Panc1 (cell line): Measurements from ENCODE around the gene MIA2. TPM values are rescaled to one million over a fixed set of nuclear protein-coding genes. Genes with fewer than 3 reads are reported as not detected.

ENCODE experiments used
- ATAC-seq: fragments of 200-7000 bp; cut with Tn5 transposase; 2 replicates; pipeline ENCODE4 v1.9.1; 2020; ENCODE audit warnings: mild to moderate bottlenecking, moderate library complexity
- BruUV-seq: library from RNA; stranded (reverse); fragments of 400-500 nt; replicated peaks from 2 replicates; lab custom pipeline; 2021; lab: Mats Ljungman, UMichigan
- CTCF ChIA-PET: fragments of 300-600 bp; sonication (Branson Sonifier 250); formaldehyde crosslinking; loops from one replicate; lab custom pipeline; 2022; ENCODE audit warnings: antibody characterized with exemption; lab: Charles Lee
- POLR2A ChIA-PET: fragments of 300-600 bp; sonication (Branson Sonifier 250); formaldehyde crosslinking; loops from one replicate; lab custom pipeline; 2022; ENCODE audit warnings: antibody characterized with exemption; lab: Charles Lee
- DNase-seq: peaks from one replicate; pipeline ENCODE4 v3.0.0-alpha.2; 2010; ENCODE audit warnings: low read depth, low spot score
- H3K27ac ChIP-seq: 2 replicates; pipeline ENCODE4 v1.5.1; 2011; ENCODE audit warnings: mild to moderate bottlenecking, low read length, inconsistent platforms
- H3K27me3 ChIP-seq: fragments of 200-500 bp; sonication (Bioruptor generic); 2 replicates; pipeline ENCODE4 v1.6.0; 2014; ENCODE audit warnings: low read length, inconsistent platforms; ENCODE audit not compliant: control insufficient read depth, insufficient read depth
- H3K36me3 ChIP-seq: fragments of 200-500 bp; sonication (Bioruptor generic); 2 replicates; pipeline ENCODE4 v1.5.1; 2014; ENCODE audit warnings: inconsistent platforms, mild to moderate bottlenecking, low read length, moderate library complexity; ENCODE audit not compliant: control insufficient read depth, insufficient read depth
- H3K4me1 ChIP-seq: 2 replicates; pipeline ENCODE4 v1.5.1; 2011; ENCODE audit warnings: inconsistent platforms, mild to moderate bottlenecking, low read length, moderate library complexity; ENCODE audit not compliant: control insufficient read depth, insufficient read depth
- H3K4me3 ChIP-seq, 2 experiments: 2 replicates each; pipeline ENCODE4 v1.5.1; 2011 to 2012; ENCODE audit warnings: low read depth in 2 of 2, low read length in 2 of 2, mild to moderate bottlenecking in 2 of 2, inconsistent platforms in 1 of 2, moderate library complexity in 1 of 2
- H3K9me3 ChIP-seq: fragments of 200-500 bp; sonication (Bioruptor generic); 2 replicates; pipeline ENCODE4 v1.5.1; 2014; ENCODE audit warnings: low read depth, mild to moderate bottlenecking, inconsistent platforms, low read length, moderate library complexity; ENCODE audit not compliant: control insufficient read depth, insufficient read depth
- POLR2AphosphoS5 ChIP-seq: IDR thresholded peaks from 2 replicates; pipeline ENCODE4 v1.6.1; 2012; ENCODE audit warnings: mild to moderate bottlenecking, low read depth, low read length, moderate library complexity
- SIN3A ChIP-seq: IDR thresholded peaks from 2 replicates; pipeline ENCODE4 v1.6.1; 2012; ENCODE audit warnings: low read depth, mild to moderate bottlenecking, low read length, moderate library complexity, borderline replicate concordance; ENCODE audit not compliant: insufficient read depth
- TCF7L2 ChIP-seq: IDR thresholded peaks from 2 replicates; pipeline ENCODE4 v1.6.1; 2011; ENCODE audit warnings: mild to moderate bottlenecking, low read depth, low read length, inconsistent platforms
- in situ Hi-C: cut with HindIII; loops from 2 replicates; pipeline ENCODE4 v1.10.0; 2016; ENCODE audit warnings: low sequenced_read_pairs, low pct_unique_long_range_greater_than_20kb
- intact Hi-C: fragments of 100-400 bp; cut with micrococcal nuclease; formaldehyde crosslinking; loops from one replicate; pipeline ENCODE4 v1.10.0; 2022; ENCODE audit not compliant: unreplicated experiment
- total RNA-seq: library from RNA; stranded (reverse); gene quantifications from one replicate; pipeline ENCODE4 v1.2.1, GENCODE V29; 2021; ENCODE audit not compliant: unreplicated experiment
- TF ChIP-seq, protein P1 (sequence below): fragments of 450-650 bp; IDR thresholded peaks from 2 replicates; pipeline ENCODE4 v1.5.1; 2017; ENCODE audit warnings: mild to moderate bottlenecking
- TF ChIP-seq, protein P2 (sequence below), 2 experiments: IDR thresholded peaks; 2 replicates each; pipeline ENCODE4 v1.6.1; 2011 to 2012; ENCODE audit warnings: low read depth in 2 of 2, control low read depth in 1 of 2, low read length in 1 of 2, mild to moderate bottlenecking in 1 of 2, moderate library complexity in 1 of 2; ENCODE audit not compliant: insufficient read depth in 1 of 2

Gene MIA2
- total RNA-seq, 1 experiment from 2014 or later = 19.2 TPM

- H3K27me3 ChIP-seq = no peaks in the 10 kb centered on the region
- ChIA-PET CTCF (no interaction called here), POLR2A (no interaction called here)
- H3K9me3 ChIP-seq = no peaks in the 10 kb centered on the region
- BruUV-seq = no TSS peak
- ATAC-seq (no peak), DNase-seq (no peak)
- intact Hi-C loops = no loop called here
- no peaks in the 10 kb centered on the region for H3K36me3 ChIP-seq
- peaks cover 4% of the 10 kb centered on the region; the same call in 1 of the 2 replicates for H3K4me1 ChIP-seq
- in situ Hi-C loops = no loop called here
- H3K27ac ChIP-seq = no peak overlapping the region
- TF ChIP-seq TCF7L2 = no peak
- TF ChIP-seq, protein P1, sequence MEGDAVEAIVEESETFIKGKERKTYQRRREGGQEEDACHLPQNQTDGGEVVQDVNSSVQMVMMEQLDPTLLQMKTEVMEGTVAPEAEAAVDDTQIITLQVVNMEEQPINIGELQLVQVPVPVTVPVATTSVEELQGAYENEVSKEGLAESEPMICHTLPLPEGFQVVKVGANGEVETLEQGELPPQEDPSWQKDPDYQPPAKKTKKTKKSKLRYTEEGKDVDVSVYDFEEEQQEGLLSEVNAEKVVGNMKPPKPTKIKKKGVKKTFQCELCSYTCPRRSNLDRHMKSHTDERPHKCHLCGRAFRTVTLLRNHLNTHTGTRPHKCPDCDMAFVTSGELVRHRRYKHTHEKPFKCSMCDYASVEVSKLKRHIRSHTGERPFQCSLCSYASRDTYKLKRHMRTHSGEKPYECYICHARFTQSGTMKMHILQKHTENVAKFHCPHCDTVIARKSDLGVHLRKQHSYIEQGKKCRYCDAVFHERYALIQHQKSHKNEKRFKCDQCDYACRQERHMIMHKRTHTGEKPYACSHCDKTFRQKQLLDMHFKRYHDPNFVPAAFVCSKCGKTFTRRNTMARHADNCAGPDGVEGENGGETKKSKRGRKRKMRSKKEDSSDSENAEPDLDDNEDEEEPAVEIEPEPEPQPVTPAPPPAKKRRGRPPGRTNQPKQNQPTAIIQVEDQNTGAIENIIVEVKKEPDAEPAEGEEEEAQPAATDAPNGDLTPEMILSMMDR = no peak
- no peak overlapping the region for H3K4me3 ChIP-seq
Measured at GRCh38 chr14:39372656-39373055, 138.9 kb downstream of the MIA2 start.

- H3K27ac ChIP-seq = no peak overlapping the region
- ATAC-seq (no peak), DNase-seq (no peak)
- in situ Hi-C loops = no loop called here
- ChIA-PET CTCF (no interaction called here), POLR2A (interaction anchor here (0.7 kb wide), 1 partner anchor 143 kb away, joined by 5 read pairs; no protein-coding TSS in a partner anchor)
- no peaks in the 10 kb centered on the region for H3K9me3 ChIP-seq
- H3K36me3 ChIP-seq = no peaks in the 10 kb centered on the region
- BruUV-seq = no TSS peak
- intact Hi-C loops = no loop called here
- TF ChIP-seq SIN3A = no peak
- TF ChIP-seq, protein P1 = no peak
- TF ChIP-seq TCF7L2 = no peak
- TF ChIP-seq, protein P2, sequence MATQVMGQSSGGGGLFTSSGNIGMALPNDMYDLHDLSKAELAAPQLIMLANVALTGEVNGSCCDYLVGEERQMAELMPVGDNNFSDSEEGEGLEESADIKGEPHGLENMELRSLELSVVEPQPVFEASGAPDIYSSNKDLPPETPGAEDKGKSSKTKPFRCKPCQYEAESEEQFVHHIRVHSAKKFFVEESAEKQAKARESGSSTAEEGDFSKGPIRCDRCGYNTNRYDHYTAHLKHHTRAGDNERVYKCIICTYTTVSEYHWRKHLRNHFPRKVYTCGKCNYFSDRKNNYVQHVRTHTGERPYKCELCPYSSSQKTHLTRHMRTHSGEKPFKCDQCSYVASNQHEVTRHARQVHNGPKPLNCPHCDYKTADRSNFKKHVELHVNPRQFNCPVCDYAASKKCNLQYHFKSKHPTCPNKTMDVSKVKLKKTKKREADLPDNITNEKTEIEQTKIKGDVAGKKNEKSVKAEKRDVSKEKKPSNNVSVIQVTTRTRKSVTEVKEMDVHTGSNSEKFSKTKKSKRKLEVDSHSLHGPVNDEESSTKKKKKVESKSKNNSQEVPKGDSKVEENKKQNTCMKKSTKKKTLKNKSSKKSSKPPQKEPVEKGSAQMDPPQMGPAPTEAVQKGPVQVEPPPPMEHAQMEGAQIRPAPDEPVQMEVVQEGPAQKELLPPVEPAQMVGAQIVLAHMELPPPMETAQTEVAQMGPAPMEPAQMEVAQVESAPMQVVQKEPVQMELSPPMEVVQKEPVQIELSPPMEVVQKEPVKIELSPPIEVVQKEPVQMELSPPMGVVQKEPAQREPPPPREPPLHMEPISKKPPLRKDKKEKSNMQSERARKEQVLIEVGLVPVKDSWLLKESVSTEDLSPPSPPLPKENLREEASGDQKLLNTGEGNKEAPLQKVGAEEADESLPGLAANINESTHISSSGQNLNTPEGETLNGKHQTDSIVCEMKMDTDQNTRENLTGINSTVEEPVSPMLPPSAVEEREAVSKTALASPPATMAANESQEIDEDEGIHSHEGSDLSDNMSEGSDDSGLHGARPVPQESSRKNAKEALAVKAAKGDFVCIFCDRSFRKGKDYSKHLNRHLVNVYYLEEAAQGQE (IDR thresholded peaks at IDR 0.05; ENCODE audit: insufficient read depth in 1 of 2, low read depth in 2 of 2, low read length in 1 of 2) = no peak
- TF ChIP-seq POLR2AphosphoS5 = no peak
- peaks cover 4% of the 10 kb centered on the region; the same call in 1 of the 2 replicates for H3K4me1 ChIP-seq
- no peak overlapping the region for H3K4me3 ChIP-seq
- H3K27me3 ChIP-seq = no peaks in the 10 kb centered on the region
Measured at GRCh38 chr14:39374851-39375250, 141.1 kb downstream of the MIA2 start.
